NCI-H2196 treated with DMSO at 0.1 percent for 48 hours (cell line): ENCODE results near the gene ARHGAP15.

Experiments
- DNase-seq: peaks from one replicate; lab custom pipeline; 2025; ENCODE audit not compliant: unreplicated experiment; lab: John Stamatoyannopoulos, UW

ARHGAP15 gene

GRCh38 chr2:143608063-143608423 is 478.8 kb downstream of the ARHGAP15 start:
- DNase-seq = no peak

DNA sequence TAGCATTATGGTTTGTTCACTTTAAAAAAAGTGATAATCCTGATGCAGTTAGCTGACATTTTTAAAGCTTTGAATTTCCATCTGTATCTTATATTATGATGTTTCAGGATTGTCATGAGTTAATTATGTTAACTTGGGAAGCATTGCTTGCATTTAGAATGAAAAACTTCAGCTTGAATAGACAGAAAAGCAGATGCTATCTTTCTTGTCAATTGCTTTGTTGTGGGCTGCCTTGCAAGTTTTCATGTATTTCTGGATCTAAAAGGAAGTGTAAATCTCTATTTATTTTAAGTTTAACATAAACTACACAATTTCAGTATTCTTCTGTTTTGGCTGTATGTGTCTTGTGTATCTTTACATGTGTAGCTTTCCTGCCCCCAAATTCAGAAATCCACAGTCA is 479.5 kb downstream of the ARHGAP15 start:
- no peak for DNase-seq

- no peak for DNase-seq
These were observed 482.1 kb downstream of the ARHGAP15 start for GRCh38 chr2:143611336-143611735.

- DNase-seq = no peak
These were observed 486.3 kb downstream of the ARHGAP15 start for GRCh38 chr2:143615562-143615961.

- no peak for DNase-seq
These were observed 487.2 kb downstream of the ARHGAP15 start for GRCh38 chr2:143616452-143616851.

- DNase-seq = no peak
These were observed 488.7 kb downstream of the ARHGAP15 start for GRCh38 chr2:143617803-143618415.

GRCh38 chr2:143622106-143622505 is 492.9 kb downstream of the ARHGAP15 start:
- no peak for DNase-seq

DNA sequence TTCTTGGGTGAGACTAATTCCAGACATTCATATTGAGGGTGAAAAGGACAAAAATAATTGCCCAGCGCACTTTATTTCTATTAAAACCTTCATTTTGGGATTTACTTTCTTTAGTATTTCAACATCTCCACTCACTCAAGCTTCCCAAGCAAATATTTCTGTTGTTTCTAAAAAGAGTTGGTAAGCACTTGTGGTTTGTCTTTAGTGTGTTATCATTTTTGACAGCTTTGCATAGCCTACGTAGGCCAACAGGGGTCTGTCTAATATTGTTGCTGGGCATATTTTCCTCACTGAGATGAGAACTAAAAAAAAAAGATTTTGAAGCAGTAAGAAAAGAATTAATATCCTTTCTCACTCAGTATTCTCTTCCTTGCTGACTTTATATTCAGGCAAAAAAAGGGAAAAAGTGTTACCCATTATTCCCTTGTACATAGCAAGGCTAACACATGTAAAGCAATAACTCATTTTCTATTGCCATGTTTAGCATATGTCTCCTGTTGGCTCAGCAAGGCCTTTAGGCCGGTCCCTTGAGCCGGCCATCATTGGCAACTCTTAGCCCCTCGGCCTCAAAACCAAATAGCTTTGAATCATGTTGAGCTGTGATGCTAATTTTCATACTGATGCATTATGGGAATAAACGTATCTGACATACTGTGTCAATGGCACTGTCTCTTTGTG is 494.2 kb downstream of the ARHGAP15 start:
- DNase-seq = no peak

DNA sequence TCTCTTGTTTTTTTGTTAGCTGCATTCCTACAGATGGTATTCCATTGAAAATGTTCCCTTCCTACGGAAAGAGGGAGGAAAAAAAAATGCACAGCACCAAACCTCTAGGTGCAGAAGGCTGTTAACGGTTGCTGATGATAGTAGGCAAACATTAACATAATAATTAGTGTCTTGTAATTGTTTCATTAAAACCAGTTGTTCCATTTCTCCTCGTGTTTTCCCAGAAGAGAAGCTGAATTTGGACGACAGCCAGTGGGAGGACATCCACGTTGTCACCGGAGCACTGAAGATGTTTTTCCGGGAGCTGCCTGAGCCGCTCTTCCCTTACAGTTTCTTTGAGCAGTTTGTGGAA is 494.7 kb downstream of the ARHGAP15 start:
- DNase-seq = no peak

DNA sequence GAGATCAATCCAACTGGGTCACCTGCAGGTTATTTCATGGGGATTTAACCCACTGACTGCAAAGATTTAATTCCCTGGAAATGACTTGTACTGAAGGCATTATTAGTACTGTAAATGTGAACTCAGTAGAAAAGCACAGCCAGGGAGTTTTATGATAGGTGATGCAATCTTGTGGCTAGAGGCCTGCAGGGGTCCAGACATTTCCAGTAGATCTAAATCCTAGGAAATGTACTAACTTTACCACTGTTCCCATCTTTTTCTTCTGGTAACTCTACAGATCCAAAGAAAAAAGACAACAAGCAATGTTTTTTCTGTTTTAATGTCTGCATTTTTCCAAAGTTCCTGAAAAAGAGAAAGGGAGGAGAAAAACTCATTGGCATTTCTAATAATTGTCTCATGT is 500.1 kb downstream of the ARHGAP15 start:
- no peak for DNase-seq

- DNase-seq = no peak
These were observed 503.6 kb downstream of the ARHGAP15 start for GRCh38 chr2:143632751-143633374.

DNA sequence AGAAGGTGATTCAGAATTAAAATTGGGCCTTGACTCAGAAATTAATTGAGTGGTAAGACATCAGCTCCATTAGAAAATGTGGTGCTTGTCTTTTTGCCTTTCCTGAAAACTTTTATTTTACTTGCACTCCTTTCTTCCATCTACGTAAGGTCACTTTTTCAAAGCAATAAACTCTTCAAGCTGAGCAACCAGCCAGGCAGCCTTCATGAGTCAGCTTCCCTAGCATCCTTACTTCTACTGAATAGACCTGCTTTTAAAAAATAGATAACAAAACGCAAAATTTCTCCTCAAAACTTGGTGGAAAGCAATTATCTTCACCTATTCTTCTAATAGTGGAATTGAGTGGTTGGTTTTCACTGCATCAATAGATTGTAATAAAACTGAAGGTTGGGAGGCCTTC is 504.2 kb downstream of the ARHGAP15 start:
- DNase-seq = no peak

DNA sequence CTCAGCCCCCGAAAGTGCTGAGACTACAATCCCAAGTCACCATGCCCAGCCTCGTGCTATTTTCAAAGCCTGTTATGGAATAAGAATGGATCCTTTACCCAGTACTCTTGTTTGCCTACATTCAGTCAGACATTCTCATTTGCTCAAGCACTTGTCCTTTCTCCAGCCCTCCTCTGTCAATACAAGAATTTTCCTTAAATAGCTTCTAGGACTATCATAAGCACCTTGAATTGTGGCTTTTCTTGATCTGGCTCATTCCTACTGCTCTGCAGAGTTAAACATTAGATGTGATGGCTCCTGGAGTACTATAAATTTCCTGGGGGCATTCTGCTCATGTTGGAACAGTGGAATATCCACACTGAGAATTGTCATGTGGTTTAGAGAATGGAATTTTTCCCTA is 506.1 kb downstream of the ARHGAP15 start:
- DNase-seq = no peak

GRCh38 chr2:143635936-143636335 is 506.7 kb downstream of the ARHGAP15 start:
- no peak for DNase-seq

DNA sequence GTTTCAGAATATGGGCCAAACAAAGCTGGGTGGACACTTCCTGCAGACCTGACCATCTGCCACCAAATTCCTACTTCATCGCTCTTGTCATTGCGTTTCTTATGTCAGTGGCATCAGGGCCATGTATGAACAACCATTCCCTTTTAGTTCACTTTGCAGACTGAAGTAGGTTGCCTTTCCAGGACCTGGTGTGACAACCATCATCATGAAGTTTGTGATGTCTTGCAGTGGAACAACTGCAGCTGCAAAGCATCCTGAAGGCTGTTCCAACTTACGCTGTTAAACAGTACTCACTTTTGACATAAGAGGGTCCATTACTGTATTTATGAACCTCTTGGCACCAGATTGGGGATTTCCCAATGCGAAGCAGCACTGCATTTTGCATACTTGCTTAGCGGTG is 511.6 kb downstream of the ARHGAP15 start:
- no peak for DNase-seq

GRCh38 chr2:143645921-143646645 is 516.9 kb downstream of the ARHGAP15 start:
- no peak for DNase-seq

DNA sequence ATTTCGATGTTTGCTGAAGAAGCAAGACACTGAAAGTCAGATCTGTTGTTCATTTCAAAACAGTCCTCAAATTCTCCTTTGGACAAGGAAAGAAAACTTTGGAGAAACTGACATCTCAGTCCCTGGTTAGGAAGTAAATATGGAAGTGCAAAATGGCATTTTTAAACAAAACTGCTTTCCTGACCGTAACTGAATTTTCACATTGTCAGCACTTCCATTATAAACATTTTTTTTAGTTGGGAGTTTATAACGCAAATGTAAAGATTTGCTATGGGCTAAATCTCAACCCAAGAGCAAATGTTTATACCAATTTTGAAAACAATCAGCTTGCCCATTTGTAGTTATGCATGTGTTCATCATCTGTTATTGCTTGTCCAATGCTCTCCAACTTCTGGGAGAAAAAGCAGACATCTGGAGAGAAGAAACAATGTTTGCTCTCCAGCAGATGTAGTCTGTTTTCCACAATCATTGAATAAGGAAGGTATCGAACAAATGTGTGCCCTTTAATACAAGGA is 520.1 kb downstream of the ARHGAP15 start:
- no peak for DNase-seq

DNA sequence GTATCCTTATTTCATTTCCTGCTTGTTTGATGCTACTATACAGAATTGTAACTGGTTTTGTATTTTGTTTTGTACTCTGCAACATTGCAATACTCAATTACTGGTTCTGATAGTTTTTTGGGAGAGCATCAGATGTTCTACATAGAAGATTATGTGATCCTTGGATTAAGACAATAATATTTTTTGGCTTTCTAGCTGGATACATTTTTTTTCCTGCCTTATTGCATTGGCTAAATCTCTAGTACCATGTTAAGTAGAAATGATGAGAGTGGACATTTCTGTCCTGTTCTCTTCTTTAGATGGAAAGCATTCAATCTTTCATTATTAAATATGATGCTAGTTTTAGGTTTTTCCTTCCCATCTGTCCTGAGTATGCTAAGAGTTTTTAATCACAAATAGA is 523.5 kb downstream of the ARHGAP15 start:
- DNase-seq = no peak

DNA sequence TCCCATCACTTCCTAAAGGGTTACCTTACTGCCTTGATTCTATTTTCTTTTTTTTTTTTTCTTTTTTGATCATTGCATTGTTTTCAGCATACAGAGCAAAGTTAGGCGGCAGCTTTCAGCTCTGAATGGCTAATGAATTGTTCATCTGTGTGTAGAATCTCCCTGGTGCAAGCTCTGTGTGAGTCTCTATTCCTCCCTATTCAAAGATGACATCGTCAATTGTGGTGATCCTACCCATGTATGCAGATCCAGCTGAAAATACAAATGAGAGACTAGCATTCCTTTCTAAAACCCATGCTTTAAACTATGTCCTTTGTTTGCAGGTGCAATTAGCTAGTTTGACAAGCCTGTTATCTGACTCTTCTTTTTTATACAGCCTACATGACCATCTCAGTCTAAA is 539.0 kb downstream of the ARHGAP15 start:
- no peak for DNase-seq

- DNase-seq = no peak
These were observed 544.8 kb downstream of the ARHGAP15 start for GRCh38 chr2:143674051-143674450.

DNA sequence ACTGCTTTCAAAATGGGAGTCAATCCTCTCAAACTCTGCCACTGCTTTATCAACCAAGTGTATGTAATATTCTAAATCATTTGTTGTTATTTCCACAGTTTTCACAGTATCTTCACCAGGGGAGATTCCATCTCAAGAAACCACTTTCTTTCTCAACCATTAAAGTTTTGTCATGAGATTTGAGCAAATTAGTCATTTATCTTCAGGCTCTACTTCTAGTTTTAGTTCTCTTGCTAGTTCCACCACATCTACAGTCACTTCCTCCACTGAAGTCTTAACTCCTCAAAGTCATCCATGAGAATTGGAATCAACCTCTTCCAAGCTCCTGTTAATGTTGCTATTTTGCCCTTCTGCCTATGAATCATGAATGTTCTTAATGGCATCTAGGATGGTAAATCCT is 545.8 kb downstream of the ARHGAP15 start:
- no peak for DNase-seq

DNA sequence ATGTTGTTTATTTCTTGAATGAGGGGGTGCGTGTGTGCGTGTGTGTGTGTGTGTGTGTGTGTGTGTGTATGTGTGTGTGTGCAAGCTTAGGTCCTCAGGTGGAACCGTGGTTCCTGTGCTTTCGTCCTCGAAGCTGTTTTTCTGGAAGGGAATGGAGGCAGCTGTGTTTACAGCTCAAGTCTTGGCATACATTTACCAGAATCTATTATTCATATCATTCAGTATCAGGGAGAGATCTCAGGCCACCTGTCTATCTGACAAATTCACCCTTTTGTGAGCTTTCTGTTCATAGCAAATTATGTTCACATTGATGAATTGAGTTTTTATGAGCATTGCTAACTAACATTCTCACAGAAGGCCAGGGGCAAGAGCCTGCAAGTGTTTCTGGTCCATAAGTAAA is 550.4 kb downstream of the ARHGAP15 start:
- DNase-seq = no peak
